ENCODE data around the gene FMR1NB. TPM values are rescaled to one million over a fixed set of nuclear protein-coding genes. Genes with fewer than 3 reads are reported as not detected.

The FMR1NB gene, protein sequence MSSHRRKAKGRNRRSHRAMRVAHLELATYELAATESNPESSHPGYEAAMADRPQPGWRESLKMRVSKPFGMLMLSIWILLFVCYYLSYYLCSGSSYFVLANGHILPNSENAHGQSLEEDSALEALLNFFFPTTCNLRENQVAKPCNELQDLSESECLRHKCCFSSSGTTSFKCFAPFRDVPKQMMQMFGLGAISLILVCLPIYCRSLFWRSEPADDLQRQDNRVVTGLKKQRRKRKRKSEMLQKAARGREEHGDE
- total RNA-seq, result not detected in 2 replicates

- Mint-ChIP-seq H3K27ac (no peak within 1 kb of the TSS), H3K27me3 (ENCODE audit: insufficient read depth) (no peaks in the 10 kb centered on the region), H3K36me3 (ENCODE audit: low read depth) (no peaks in the 10 kb centered on the region), H3K4me1 (ENCODE audit: low read depth) (no peaks in the 10 kb centered on the region), H3K4me3 (no peak within 1 kb of the TSS), H3K9me3 (peaks cover 4% of the 10 kb centered on the region)
- DNase-seq (ENCODE audit: low spot score), result no peak
- intact Hi-C loops (cut with micrococcal nuclease), result no loop called here
Observed at GRCh38 chrX:147981038-147981752, at the start of gene FMR1NB. Gene FMR1NB, plus strand, starts transcription at chrX:147981337. Its CDS starts 66 bp downstream, at chrX:147981403.

- intact Hi-C loops (cut with micrococcal nuclease), result no loop called here
Observed at GRCh38 chrX:147933815-147934214, 47.3 kb upstream of the FMR1NB start.

GRCh38 chrX:147935156-147935758 is 45.9 kb upstream of the FMR1NB start:
- no peak for DNase-seq (ENCODE audit: low spot score)
- Mint-ChIP-seq H3K4me1 (ENCODE audit: low read depth) (peaks cover 7% of the 10 kb centered on the region), H3K4me3 (no peak overlapping the region), H3K27ac (no peak overlapping the region), H3K36me3 (ENCODE audit: low read depth) (peaks cover 16% of the 10 kb centered on the region), H3K9me3 (no peaks in the 10 kb centered on the region), H3K27me3 (ENCODE audit: insufficient read depth) (no peaks in the 10 kb centered on the region)
- intact Hi-C loops (cut with micrococcal nuclease), result no loop called here

More at GRCh38 chrX:147933815-147934214, 47.3 kb upstream of the FMR1NB start:
- no peak for DNase-seq (ENCODE audit: low spot score)
- H3K27ac Mint-ChIP-seq, result no peak overlapping the region
- H3K4me3 Mint-ChIP-seq, result no peak overlapping the region
- peaks cover 7% of the 10 kb centered on the region for H3K4me1 Mint-ChIP-seq (ENCODE audit: low read depth)
- H3K36me3 Mint-ChIP-seq (ENCODE audit: low read depth), result peaks cover 19% of the 10 kb centered on the region
- H3K9me3 Mint-ChIP-seq, result no peaks in the 10 kb centered on the region
- H3K27me3 Mint-ChIP-seq (ENCODE audit: insufficient read depth), result no peaks in the 10 kb centered on the region

DNA sequence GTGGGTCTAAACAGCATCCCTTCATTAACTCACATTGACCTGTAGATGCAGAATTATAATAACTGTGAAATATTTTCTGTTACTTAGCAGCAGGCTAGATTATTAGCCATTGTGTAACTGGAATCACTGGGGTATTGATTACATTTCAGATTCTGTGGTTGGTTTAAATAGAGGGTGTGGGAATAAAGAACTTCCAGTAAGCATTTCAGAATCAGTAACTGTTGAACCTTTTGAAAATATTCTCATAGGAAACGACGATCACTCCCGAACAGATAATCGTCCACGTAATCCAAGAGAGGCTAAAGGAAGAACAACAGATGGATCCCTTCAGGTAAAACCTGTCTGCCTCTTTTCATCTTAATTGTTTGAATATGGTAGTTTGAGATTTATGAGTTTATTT is 35.9 kb upstream of the FMR1NB start:
- no peaks in the 10 kb centered on the region for H3K27me3 Mint-ChIP-seq (ENCODE audit: insufficient read depth)
- no peak overlapping the region for H3K27ac Mint-ChIP-seq
- H3K4me3 Mint-ChIP-seq, result no peak overlapping the region
- DNase-seq (ENCODE audit: low spot score), result no peak
- no peaks in the 10 kb centered on the region for H3K4me1 Mint-ChIP-seq (ENCODE audit: low read depth)
- intact Hi-C loops (cut with micrococcal nuclease), result no loop called here
- H3K36me3 Mint-ChIP-seq (ENCODE audit: low read depth), result peaks cover 27% of the 10 kb centered on the region
- no peaks in the 10 kb centered on the region for H3K9me3 Mint-ChIP-seq

DNA sequence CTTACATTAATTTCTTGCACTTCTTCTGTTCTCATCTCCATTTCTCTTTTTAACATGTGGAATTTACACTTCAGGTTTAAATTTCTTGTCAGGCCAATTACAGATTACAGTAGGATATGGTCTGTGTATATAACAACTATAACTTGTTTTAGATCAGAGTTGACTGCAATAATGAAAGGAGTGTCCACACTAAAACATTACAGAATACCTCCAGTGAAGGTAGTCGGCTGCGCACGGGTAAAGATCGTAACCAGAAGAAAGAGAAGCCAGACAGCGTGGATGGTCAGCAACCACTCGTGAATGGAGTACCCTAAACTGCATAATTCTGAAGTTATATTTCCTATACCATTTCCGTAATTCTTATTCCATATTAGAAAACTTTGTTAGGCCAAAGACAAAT is 32.6 kb upstream of the FMR1NB start:
- Mint-ChIP-seq H3K36me3 (ENCODE audit: low read depth) (peaks cover 16% of the 10 kb centered on the region), H3K4me1 (ENCODE audit: low read depth) (no peaks in the 10 kb centered on the region), H3K4me3 (no peak overlapping the region), H3K27ac (no peak overlapping the region), H3K9me3 (no peaks in the 10 kb centered on the region), H3K27me3 (ENCODE audit: insufficient read depth) (no peaks in the 10 kb centered on the region)
- intact Hi-C loops (cut with micrococcal nuclease), result no loop called here
- no peak for DNase-seq (ENCODE audit: low spot score)

GRCh38 chrX:147950352-147950751 is 30.8 kb upstream of the FMR1NB start:
- Mint-ChIP-seq H3K27ac (no peak overlapping the region), H3K9me3 (no peaks in the 10 kb centered on the region), H3K36me3 (ENCODE audit: low read depth) (peaks cover 12% of the 10 kb centered on the region), H3K4me1 (ENCODE audit: low read depth) (no peaks in the 10 kb centered on the region), H3K4me3 (no peak overlapping the region), H3K27me3 (ENCODE audit: insufficient read depth) (no peaks in the 10 kb centered on the region)
- DNase-seq (ENCODE audit: low spot score), result no peak
- intact Hi-C loops (cut with micrococcal nuclease), result no loop called here

GRCh38 chrX:147953976-147954375 is 27.2 kb upstream of the FMR1NB start:
- H3K36me3 Mint-ChIP-seq (ENCODE audit: low read depth), result peaks cover 8% of the 10 kb centered on the region
- H3K4me3 Mint-ChIP-seq, result no peak overlapping the region
- intact Hi-C loops (cut with micrococcal nuclease), result no loop called here
- no peak for DNase-seq (ENCODE audit: low spot score)
- no peaks in the 10 kb centered on the region for H3K9me3 Mint-ChIP-seq
- no peak overlapping the region for H3K27ac Mint-ChIP-seq
- no peaks in the 10 kb centered on the region for H3K4me1 Mint-ChIP-seq (ENCODE audit: low read depth)
- H3K27me3 Mint-ChIP-seq (ENCODE audit: insufficient read depth), result no peaks in the 10 kb centered on the region

DNA sequence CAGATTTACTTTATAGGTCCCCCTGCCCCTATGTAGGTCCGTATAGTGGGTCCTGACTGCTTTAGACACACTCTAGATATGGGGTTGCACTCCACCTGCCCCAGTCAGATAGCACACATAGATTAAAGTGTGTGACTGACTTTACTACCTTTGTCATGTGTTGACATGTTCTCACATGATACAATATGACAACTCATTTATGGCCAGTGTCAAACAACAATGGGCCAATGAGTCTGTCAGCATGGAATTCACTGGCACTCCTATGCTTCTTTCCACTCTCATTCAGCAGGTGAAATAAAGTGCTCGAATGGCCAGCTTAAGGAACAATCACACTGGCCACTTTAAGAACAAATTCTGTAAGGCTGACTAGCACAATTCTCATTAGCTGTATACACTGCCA is 23.8 kb upstream of the FMR1NB start:
- no peaks in the 10 kb centered on the region for H3K4me1 Mint-ChIP-seq (ENCODE audit: low read depth)
- H3K9me3 Mint-ChIP-seq, result no peaks in the 10 kb centered on the region
- H3K36me3 Mint-ChIP-seq (ENCODE audit: low read depth), result no peaks in the 10 kb centered on the region
- H3K27ac Mint-ChIP-seq, result no peak overlapping the region
- intact Hi-C loops (cut with micrococcal nuclease), result no loop called here
- H3K27me3 Mint-ChIP-seq (ENCODE audit: insufficient read depth), result no peaks in the 10 kb centered on the region
- no peak for DNase-seq (ENCODE audit: low spot score)
- no peak overlapping the region for H3K4me3 Mint-ChIP-seq

DNA sequence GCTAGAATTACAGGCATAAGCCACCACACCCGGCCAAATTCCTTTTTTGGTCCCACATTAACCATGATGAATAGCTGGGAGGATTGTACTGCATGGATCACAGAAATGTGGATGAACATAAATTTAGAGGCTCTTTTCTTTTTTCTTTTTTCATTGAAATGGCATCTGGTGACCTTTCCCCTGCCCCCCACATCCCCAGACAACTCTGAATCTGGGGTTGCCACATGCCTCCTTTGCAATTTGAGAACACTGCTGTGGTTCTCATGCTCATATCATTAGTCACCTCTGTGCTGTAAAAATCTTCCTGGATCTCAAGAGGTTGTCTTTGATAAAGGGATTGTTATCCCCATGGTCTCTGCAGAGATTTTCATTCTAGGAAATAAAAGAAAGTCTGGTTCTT is 22.8 kb upstream of the FMR1NB start:
- intact Hi-C loops (cut with micrococcal nuclease), result no loop called here
- Mint-ChIP-seq H3K4me1 (ENCODE audit: low read depth) (no peaks in the 10 kb centered on the region), H3K4me3 (no peak overlapping the region), H3K36me3 (ENCODE audit: low read depth) (no peaks in the 10 kb centered on the region), H3K9me3 (no peaks in the 10 kb centered on the region), H3K27me3 (ENCODE audit: insufficient read depth) (no peaks in the 10 kb centered on the region), H3K27ac (no peak overlapping the region)
- no peak for DNase-seq (ENCODE audit: low spot score)

- Mint-ChIP-seq H3K27ac (no peak overlapping the region), H3K27me3 (ENCODE audit: insufficient read depth) (no peaks in the 10 kb centered on the region), H3K4me1 (ENCODE audit: low read depth) (no peaks in the 10 kb centered on the region), H3K4me3 (no peak overlapping the region), H3K9me3 (no peaks in the 10 kb centered on the region), H3K36me3 (ENCODE audit: low read depth) (no peaks in the 10 kb centered on the region)
- DNase-seq (ENCODE audit: low spot score), result no peak
- intact Hi-C loops (cut with micrococcal nuclease), result no loop called here
Observed at GRCh38 chrX:147960722-147961121, 20.4 kb upstream of the FMR1NB start.

DNA sequence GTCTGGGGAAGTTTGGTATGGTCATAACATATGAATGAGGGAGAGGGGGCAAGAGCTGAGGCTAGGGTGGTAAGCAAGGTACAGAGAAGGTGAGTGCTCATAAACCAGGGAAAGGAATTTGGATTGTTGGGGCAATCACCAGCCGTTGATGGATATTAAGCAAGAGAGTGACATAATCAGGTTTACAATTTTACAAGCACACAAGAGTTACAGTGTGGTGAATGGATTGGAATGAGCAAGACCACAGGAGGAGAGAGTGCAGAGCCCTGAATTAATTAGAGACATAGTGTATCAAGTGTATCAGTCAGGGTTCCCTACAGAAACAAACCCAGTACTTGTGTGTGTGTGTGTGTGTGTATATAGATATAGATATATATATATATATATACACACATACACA is 18.7 kb upstream of the FMR1NB start:
- Mint-ChIP-seq H3K36me3 (ENCODE audit: low read depth) (no peaks in the 10 kb centered on the region), H3K9me3 (no peaks in the 10 kb centered on the region), H3K27ac (no peak overlapping the region), H3K27me3 (ENCODE audit: insufficient read depth) (no peaks in the 10 kb centered on the region), H3K4me1 (ENCODE audit: low read depth) (no peaks in the 10 kb centered on the region), H3K4me3 (no peak overlapping the region)
- intact Hi-C loops (cut with micrococcal nuclease), result no loop called here
- DNase-seq (ENCODE audit: low spot score), result no peak

GRCh38 chrX:147978931-147979330 is 2.2 kb upstream of the FMR1NB start:
- Mint-ChIP-seq H3K4me3 (no peak overlapping the region), H3K9me3 (peaks cover 4% of the 10 kb centered on the region), H3K27ac (no peak overlapping the region), H3K36me3 (ENCODE audit: low read depth) (no peaks in the 10 kb centered on the region), H3K4me1 (ENCODE audit: low read depth) (no peaks in the 10 kb centered on the region), H3K27me3 (ENCODE audit: insufficient read depth) (no peaks in the 10 kb centered on the region)
- intact Hi-C loops (cut with micrococcal nuclease), result no loop called here
- no peak for DNase-seq (ENCODE audit: low spot score)

GRCh38 chrX:148020329-148020728 is 39.2 kb downstream of the FMR1NB start:
- H3K27me3 Mint-ChIP-seq (ENCODE audit: insufficient read depth), result peaks cover 2% of the 10 kb centered on the region
- intact Hi-C loops (cut with micrococcal nuclease), result no loop called here
- DNase-seq (ENCODE audit: low spot score), result no peak

More at GRCh38 chrX:148020329-148020728, 39.2 kb downstream of the FMR1NB start:
- Mint-ChIP-seq H3K27ac (no peak overlapping the region), H3K4me1 (ENCODE audit: low read depth) (no peaks in the 10 kb centered on the region), H3K9me3 (no peaks in the 10 kb centered on the region), H3K36me3 (ENCODE audit: low read depth) (no peaks in the 10 kb centered on the region), H3K4me3 (no peak overlapping the region)

Measured in activated T-helper 1 cell treated with anti-CD3 and anti-CD28 coated beads, Interleukin-12 subunit alpha, Interleukin-12 subunit beta, Interleukin-2, Interleukin-4 antibody, amounts not matched to agents 30 ng/mL and 10 ng/mL and 1 ng/mL, durations not matched to agents 14 hours and 24 hours and 36 hours (primary cell).